SHP77 (cell line): ENCODE data around the gene NAV1.
"Not testable (repeated sequence)": the region's sequence is repeated elsewhere in the genome, so short reads cannot be mapped to it uniquely, and the experiment has no call there.

ENCODE experiments used
- DNase-seq, 2 experiments: peaks; one replicate each; lab custom pipeline; 2025; lab: John Stamatoyannopoulos, UW

The NAV1 gene, protein sequence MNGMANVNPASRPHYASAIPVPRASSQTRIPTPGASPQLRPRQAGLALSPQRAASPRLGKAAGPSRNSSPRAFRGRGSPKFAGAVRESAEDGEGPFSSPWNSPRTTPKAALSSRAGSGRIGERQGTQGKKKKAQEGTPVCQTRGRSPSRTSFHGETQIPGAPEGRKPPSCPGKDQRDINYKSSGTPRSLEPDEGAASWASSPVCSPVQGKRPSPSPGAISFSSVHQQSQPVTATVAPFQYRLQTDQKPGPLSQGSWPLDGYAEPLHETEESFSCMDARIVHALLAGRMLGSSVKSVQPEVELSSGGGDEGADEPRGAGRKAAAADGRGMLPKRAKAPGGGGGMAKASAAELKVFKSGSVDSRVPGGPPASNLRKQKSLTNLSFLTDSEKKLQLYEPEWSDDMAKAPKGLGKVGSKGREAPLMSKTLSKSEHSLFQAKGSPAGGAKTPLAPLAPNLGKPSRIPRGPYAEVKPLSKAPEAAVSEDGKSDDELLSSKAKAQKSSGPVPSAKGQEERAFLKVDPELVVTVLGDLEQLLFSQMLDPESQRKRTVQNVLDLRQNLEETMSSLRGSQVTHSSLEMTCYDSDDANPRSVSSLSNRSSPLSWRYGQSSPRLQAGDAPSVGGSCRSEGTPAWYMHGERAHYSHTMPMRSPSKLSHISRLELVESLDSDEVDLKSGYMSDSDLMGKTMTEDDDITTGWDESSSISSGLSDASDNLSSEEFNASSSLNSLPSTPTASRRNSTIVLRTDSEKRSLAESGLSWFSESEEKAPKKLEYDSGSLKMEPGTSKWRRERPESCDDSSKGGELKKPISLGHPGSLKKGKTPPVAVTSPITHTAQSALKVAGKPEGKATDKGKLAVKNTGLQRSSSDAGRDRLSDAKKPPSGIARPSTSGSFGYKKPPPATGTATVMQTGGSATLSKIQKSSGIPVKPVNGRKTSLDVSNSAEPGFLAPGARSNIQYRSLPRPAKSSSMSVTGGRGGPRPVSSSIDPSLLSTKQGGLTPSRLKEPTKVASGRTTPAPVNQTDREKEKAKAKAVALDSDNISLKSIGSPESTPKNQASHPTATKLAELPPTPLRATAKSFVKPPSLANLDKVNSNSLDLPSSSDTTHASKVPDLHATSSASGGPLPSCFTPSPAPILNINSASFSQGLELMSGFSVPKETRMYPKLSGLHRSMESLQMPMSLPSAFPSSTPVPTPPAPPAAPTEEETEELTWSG (N-terminal part only)

DNA sequence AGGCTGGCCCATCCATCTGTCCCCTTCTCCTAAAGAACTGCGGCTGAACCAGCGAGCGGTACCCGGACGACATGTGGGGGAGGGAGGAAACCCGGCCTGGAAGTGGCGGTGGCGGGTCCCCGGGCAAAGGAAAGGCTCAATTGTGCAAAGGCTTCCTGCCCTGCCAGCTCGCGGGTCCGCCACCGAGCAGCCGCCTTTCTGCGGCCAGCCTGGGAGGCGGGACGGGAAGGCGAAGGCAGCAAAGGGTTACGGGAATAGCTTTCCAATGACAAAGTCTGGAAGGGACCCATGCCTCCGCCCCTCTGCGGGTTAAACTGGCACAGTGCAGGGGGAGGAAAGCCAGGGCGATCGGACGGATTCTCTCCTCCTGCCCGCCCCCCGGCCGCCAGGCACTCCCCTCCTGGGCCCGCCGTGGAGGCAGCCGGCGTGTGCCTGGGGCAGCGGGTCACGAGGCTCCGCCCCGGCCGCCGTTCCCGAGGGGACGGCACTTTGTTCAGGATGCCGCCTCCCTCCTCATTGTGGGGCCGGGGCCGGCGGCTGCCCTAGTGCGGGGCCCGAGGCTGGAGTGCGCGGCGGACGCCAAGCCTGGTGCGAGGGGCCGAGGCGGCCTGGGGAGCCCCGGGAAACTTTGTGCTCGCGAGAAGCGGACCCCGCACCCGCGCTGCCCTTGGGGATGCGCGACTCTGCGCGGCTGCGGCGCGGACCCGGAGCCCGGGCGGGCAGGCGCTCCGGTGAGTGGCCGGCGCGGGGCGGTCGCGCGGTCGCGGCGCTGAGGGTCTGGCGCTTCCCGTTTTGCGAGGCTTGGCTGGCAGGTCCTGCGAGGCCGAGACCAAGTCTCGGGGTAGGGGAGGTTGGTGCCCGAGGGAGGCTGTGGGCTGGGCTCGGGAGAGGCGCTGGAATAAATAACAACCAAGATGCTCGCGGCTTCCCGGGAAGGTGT, at the start of gene NAV1:
NAV1 (plus strand) TSS at position 516 of the 940 bp plus-strand sequence. CDS start 83,758 bp downstream, outside the sequence.
- DNase-seq = peak; percentile 18 to 64

DNA sequence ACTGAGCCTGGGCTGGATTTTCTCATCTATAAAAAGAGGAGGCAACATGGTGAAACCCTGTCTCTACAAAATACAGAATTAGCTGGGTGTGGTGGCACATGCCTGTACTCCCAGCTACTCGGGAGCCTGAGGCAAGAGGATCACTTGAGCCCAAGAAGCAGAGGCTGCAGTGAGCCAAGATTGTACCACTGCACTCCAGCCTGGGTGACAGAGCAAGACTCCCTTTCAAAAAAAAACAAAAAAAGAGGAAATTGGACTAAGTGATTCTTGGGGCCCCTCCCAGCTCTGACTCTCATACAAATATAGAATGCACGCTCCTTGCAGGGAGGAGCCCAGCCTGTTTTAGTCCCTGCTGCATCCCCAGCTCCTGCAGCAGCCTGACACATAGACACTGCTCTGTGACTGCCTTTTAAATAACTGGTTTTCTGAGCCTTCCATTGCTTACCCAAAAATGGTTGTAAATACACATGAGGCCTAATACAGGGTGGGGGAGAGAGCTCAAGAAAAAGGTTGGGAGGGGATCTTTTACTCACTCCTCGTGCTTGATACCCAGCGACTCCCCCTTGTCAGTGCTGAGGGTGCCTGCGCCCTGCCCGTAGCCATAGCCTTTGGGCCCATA, 49.2 kb upstream of the NAV1 start:
- DNase-seq = no peak

DNA sequence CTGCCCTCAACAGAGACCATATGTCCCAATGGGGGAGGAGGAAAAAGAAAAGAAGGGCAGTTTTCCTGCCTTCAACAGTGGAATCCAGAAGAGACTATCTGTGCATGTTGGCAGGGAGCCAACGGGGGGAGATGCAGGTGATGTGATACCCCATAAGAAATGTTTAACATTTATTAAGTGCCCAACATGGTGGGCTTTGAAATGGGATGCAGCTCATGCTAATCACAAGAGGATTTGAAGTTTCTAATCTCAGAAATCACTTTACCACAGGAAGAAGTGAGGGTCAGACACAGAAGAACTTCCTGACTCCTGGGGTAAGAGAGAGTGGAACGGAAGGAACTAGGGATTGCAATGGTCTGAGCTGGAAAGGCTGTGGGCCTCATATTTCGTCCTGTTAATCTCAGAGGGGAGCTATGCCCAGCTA, 48.2 kb upstream of the NAV1 start:
- no peak for DNase-seq

DNA sequence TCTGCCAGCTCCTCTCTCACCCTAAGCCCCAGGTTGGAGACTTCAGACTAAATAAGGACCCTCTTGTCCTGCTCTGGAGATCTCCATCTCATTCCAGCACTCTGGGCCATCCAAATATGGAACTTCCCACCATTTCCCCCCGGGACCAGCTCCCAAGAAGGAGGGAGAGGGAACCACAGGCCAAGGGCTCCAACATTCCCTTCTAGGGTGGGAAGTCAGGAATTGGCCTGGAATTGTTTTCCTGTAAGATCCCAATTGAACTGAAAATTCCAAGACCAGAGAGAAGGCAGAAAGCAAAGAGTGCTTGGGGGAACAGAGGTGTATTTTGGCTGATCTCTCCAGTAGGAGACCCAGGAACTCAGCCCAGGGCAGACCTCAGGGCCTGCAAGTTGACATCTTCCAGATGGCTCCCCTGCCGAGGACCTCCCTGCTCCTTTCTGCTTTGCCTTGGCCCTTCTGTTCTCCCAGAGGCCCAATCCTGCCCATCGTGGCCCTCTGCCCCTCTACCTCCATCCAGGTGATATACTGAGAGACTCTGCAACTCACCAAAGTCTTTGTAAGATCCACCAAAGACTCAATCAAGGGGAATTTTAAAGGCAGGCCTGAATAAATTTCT, 46.9 kb upstream of the NAV1 start:
- no peak for DNase-seq

DNA sequence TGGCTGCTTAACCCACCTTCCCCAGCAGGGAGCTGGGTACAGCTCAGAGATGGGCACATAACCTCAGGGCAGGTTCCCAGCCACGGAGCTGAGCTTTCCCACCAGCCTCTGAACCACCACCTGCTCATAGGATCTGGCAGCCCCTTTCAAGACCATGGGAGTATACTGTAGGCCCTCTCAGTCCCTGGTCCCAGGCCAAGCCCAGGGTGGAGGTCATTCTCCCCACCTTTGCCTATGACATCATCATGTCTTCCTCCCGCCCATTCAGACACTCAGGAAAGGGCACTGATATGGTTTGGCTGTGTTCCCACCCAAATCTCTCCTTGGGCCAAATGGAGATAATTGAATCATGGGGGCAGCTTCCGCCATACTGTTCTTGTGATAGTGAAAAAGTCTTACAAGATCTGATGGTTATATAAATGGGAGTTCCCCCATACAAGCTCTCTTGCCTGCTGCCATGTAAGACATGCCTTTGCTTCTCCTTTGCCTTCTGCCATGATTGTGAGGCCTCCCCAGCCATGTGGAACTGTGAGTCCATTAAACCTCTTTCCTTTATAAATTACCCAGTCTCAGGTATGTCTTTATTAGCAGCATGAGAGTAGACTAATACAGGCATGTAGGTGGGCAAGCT, 45.8 kb upstream of the NAV1 start:
- not testable (repeated sequence) for DNase-seq

DNA sequence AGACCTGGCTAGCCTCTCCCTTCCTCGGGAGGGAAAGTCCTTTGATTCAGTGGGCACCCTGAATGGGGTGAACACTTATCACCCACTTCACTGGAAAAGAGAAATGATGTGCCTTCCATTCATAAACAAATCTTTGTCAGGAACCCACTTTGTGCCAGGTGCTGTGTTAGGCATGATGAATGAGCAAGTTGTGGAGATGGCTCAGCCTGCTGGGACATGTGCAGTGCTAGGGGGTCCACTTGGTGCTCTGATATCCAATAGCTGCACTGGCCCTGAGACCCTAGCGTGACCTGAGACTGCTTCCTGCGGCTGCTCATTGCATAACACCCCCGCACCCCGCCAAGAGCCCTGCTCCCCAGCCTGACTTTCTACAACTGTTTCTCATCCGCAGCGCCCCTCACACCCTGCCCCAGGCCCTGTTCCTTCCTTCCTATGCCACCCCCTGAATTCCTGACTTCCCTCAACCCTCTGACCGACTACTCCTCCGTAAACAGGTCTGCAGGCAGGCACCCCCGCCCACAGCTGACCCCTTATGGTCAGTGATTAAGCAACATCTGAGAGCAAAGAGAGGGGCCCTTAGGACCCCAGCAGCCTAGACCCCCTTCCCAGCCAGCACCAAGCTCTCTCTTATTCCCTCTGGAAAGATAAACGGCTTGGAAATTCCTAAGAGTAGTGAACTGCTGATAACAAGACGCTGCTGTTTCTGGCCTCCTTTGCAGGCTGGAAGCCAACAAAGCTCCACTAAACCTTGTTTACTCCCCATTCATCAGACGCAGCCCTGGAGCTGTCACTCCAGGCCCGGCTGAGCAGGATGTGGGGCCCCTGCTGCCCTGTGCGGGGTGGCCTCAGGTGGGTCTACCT, 44.9 kb upstream of the NAV1 start:
- no peak for DNase-seq

DNA sequence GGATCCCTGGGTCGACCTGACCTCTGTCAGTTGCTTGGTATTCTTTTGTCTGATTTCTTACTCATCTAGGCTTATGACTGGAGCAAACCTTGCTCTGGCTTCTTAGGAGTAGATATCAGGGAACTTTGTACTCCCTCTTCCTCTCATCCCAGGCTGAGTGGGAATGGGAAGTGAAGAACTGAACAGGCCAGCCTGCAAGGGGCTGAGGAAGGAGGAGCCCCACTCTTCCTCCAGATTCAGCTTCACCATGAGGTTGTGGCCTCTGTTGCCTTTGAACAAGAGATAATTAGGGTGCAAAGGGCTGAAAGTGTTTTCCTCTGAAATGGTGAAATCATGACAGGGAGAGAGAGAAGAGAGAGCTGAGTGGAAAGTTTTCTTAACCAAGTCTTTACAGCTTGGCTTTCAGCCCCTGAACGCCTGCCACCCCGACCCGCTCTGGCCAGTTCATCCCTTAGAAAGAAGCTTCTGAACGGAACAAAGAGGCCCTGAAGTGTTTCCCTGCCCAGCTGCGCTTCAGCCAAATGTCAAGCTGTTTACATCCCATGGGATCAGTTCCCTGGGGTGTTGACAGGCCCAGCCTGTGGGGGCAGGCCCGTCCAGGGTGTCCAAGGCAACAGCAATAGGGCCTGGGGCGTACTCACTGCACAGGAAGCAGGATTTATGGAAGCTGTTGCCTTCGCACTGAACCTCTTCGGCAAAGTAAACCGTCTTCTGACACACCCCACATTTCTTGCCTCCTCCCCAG, 43.2 kb upstream of the NAV1 start:
- peak; percentile 2 to 32 for DNase-seq

DNA sequence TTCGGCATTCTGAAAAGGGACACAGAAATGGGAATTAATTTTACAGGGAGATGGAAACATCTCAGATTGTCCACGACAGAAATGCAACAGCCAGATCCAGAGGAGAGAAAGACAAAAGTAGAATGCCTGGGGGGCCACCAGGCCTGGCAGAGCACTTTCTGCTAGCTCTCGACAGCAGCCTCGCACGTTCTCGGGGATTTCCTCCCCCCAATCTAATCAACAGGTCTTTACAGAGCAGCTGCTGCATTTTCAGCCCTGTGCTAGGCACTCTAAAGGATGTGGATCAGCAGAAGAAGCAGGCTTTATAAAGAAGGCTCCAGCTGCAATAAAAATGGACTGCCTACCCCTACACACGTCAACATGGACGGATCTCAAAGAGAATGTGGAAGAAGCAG, 42.6 kb upstream of the NAV1 start:
- DNase-seq = no peak

DNA sequence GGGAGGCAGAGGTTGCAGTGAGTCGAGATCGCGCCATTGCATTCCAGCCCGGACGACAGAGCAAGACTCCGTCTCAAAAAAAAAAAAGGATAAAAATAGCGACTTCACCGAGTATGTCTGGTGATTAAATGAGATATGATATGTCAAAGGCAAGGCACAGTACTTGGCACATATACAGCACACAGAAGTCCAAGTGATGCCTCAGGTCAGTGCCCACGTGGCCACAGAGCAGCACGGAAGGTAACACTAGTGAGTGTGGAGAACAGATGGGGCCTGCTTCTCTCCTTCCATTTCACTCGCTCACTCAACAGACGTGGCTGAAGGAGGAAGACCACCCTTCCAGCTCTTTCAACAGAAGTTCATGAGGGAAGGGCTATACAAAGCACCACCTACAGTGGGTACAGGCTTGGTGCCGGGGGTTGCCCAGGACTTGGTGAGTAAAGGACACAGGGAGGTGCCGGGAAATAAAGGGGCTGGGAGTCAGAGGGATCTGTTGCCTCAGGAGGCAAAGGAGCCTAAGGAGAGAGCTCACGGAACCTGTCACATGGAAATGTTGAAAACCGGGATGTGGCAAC, 40.9 kb upstream of the NAV1 start:
- no peak for DNase-seq

DNA sequence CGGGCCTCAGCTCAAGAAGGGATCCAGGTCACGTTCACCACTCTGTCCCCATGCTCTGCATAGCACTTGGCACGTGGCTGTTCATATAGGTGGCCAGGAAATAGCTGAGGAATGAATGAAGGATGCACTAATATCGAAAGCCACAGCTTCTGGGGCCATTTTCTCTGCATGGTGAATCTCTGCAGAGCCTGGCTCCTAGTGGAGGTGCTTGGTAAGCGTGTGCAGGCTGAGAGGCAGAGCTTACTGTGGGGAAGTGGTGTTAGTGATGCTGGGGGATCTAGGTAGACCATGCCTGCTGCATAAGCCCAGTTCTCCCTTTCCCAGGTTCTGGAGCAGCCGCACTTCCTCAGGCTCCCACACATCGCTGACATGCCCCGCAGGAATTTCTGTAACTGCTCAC, 40.3 kb upstream of the NAV1 start:
- no peak for DNase-seq

DNA sequence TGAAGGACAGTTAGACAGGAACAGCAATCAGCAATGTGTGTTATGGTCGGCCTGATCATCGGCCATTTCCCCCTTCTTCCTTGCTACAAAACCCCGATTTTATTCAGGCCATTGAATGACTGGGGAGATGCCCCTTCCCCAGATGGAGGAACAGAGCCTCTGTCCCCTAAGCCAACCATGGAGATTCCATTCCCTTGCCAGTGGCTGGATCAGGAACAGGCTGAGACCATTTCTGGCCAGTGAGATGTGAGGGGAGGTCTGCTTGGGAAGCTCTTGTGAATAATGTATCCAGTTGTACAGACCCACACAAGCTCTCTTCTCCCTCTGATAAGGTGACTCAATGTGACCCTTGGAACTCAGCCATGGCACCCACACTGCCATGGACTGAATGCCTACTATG, 39.7 kb upstream of the NAV1 start:
- no peak for DNase-seq

DNA sequence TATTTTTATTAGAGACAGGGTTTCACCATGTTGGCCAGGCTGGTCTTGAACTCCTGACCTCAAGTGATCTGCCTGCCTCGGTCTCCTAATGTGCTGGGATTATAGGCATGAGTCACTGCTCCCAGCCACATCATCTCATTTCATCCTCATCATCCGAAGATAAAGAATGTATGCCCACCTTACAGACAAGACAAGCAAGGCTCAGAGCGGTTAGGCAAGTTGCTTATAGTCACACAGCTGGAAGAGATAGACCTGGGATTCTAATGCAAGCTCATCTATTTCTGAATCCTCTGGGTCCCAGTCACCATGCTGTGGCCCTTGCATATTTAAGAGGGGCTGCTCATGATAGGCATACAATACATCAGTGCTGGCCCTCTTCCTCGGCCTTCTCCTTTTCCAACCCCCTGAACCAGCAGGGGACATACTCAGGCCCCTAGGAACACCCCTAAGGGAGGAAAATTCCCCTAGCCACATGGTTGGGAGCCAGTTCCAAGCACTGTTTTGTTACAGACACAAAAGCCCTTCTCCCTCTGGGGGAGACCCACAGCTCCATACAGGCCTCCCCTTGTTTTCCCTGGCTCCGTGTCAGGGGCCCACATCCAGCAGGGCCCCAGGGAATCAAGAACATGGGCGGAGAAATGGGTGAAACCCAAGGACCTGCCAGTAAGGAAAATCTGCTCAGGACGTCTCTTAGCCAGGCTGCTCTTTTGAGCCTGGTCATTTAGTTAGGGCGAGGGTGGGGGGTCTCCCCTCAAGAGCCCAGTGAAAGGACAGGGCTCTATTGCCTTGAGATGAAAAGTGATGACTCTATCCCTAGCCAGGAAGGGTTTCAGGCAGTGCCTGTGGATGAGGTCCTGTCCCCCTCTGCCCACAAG, 38.9 kb upstream of the NAV1 start:
- DNase-seq = no peak

DNA sequence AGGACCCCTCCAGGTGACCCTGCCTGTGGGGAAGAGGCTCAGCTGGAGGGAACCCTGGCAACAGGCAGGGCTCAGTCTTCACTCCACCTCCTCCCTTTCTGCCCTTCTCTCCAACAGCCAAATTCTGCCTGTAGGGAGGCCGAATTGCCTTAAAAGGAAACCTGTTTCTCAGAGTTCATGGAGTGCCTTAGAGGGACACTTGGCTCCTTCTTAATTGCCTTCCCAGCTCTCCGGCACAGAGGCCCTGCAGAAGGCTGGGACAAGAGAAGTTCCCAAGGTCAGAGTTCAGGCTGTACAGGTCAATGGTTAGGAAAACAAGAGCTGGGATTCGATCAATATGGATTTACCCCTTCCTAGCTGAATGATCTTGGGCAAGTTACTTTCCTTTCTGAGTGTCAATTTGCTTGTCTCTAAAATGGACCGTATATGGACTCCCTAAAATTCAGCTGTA, 38.2 kb upstream of the NAV1 start:
- DNase-seq = no peak

DNA sequence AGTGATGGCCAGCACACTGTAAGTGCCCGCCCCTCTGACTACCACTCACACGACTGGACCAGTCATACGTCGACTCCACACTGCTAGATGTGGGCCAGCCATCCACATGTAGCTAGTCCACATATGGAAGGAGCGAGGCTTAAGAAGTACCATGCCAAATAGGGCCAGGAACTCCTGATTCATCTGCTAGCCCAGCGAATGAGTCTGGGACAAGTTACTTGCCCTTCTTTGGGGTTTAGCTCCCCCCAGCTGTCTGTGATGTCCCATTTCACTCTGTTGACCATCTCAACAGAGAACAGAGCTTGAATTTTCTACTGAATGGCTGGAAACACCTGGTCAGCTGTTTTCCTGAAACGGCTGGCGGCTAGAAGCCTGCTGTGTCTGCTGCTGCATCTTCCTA, 37.8 kb upstream of the NAV1 start:
- DNase-seq = no peak

DNA sequence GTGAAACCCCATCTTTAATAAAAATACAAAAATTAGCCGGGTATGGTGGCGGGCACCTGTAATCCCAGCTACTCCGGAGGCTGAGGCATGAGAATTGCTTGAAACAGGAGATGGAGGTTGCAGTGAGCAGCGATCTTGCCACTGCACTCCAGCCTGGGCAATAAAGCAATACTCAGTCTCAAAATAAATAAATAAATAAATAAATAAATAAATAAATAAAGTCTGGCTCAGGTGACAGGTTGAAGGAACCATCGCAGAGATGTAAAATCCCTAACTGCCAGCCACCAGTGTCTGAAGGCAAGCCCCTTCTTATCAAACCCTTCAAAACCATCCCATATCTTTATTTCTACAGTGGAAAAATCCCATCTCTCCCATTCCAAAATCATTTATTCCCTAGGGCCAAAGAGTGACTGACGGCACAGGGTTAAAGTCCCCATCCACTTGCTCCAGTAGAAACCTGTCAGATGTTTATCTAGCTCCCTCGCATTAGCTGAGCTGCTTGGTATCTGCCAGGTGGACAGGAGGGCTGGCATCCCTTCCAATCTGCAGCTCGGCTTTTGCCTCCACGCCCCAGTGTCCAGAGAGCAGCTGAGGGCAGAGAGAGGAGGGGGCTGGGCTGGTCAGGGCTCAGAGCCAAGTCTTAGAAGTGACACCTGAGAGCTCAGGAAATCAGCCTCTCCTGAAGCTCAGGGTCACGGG, 37.0 kb upstream of the NAV1 start:
- peak; percentile 55 to 79 for DNase-seq

DNA sequence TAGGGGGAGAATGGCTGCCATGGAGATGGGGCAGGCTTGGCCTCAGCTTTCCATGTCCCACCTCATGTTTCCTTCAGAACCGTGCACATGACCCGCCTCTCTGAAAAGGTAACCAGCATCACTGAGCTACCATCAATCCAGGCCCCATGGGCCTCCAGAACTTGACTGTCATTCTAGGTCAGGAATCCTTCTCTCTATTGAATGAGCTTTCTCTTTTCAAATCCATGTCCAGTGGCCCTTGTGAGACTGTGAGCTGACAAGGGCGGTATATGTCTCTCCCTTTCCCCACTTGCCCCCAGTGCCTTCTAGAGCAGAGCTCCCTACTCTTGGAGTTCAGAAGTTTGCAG, 36.4 kb upstream of the NAV1 start:
- DNase-seq = peak in 1 of 2 experiments; percentile 35
